Measurements from ENCODE around the gene CUZD1. TPM values are rescaled to one million over a fixed set of nuclear protein-coding genes. Genes with fewer than 3 reads are reported as not detected.

CUZD1 gene
- total RNA-seq, 1 donor from 2014 or later = 0.26 TPM

GRCh38 chr10:122815458-122815857 lies 30.2 kb downstream of the CUZD1 start:
- DNase-seq (ENCODE audit: low read depth in 2 of 2) = no peak

- no peak for DNase-seq (ENCODE audit: low read depth in 2 of 2)
Measured at GRCh38 chr10:122814493-122814892, 31.2 kb downstream of the CUZD1 start.

DNA sequence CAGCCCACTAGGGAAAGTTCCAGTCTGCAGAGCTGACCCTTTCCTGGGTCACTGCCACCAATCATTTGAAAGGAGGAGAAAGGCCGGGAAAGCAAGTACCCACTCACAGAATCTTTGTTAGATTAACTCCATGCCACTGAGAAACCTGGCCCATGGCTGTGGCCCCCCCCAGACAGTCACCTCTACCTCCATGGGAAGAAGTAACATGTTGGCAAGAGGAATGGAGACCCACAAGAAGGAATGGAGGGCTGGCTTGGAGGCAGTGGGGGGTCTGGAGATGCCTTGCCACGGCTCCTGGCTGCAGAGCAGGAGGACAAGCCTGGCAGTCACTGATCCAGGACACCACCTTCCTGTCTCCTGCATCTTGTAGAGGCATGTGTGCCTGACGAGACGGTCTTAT lies 32.9 kb downstream of the CUZD1 start:
- no peak for DNase-seq (ENCODE audit: low read depth in 2 of 2)

DNA sequence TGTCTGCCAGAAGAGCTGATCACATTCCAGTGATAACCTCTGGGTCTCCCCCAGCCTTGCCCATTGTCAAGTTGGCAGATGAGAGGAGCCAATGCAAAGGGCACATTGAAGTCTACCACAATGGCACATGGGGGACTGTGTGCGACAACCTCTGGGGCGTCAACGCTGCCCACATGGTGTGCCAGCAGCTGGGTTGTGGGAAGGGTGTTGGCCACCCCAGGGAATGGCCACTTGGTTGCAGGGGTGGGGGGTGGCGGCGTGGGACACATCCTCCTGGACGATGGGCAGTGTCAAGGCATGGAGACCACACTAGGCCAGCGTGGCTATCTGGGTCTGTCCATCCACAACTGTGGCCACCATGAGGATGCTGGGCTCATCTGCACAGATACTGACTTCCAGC lies 43.4 kb downstream of the CUZD1 start:
- no peak for DNase-seq (ENCODE audit: low read depth in 2 of 2)

DNA sequence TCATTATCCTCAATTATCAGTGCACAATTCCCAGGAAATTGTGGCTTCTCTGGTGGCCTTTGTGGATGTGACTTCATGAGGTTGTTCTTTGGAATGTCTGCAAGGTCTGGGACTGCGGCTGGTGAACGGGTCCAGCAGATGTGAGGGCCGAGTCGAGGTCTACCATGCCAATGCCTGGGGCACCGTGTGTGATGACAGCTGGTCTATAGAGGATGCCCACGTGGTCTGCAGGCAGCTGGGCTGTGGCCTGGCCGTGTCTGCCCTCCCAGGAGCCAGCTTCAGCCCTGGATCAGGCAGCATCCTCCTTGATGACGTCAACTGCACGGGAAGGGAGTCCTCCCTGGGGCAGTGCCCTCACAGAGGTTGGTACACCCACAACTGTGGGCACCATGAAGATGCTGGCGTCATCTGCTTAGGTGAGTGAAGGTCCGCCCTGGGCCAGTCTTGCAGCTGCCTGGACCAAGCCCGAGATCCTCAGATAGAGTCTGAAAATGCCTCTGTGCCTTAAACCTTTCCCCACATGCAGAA lies 46.9 kb downstream of the CUZD1 start:
- no peak for DNase-seq (ENCODE audit: low read depth in 2 of 2)

- DNase-seq (ENCODE audit: low read depth in 2 of 2) = no peak
Measured at GRCh38 chr10:122796796-122797195, 48.9 kb downstream of the CUZD1 start.

- no peak for DNase-seq (ENCODE audit: low read depth in 2 of 2)
Measured at GRCh38 chr10:122795924-122796323, 49.7 kb downstream of the CUZD1 start.

GRCh38 chr10:122786269-122786668 lies 59.4 kb downstream of the CUZD1 start:
- DNase-seq (ENCODE audit: low read depth in 2 of 2) = peak in 1 of 2 donors; percentile 42

- no peak for DNase-seq (ENCODE audit: low read depth in 2 of 2)
Measured at GRCh38 chr10:122782911-122783310, 62.7 kb downstream of the CUZD1 start.

Other genes with a start within 250 kb of the CUZD1 start
- gene C10orf120, start 146.0 kb downstream of the CUZD1 start, total RNA-seq = not detected in 2 replicates
- gene FAM24B, start 33.7 kb upstream of the CUZD1 start, total RNA-seq = 0.63 and 3.2 TPM in 2 replicates
- not detected in 2 replicates for gene FAM24A, start 64.8 kb upstream of the CUZD1 start, total RNA-seq
- gene C10orf88, start 108.4 kb upstream of the CUZD1 start, total RNA-seq = 9.6 and 10.1 TPM in 2 replicates
- gene PSTK, start 134.5 kb upstream of the CUZD1 start, total RNA-seq = 2.2 and 2.8 TPM in 2 replicates
- 2.3 and 3.4 TPM in 2 replicates for gene IKZF5, start 162.9 kb upstream of the CUZD1 start, total RNA-seq
- gene ACADSB, start 163.1 kb upstream of the CUZD1 start, total RNA-seq = 4.5 and 4.6 TPM in 2 replicates